Measurements from ENCODE around the gene SEMA6A. TPM values are rescaled to one million over a fixed set of nuclear protein-coding genes. Genes with fewer than 3 reads are reported as not detected.

The SEMA6A gene
- total and polyA plus RNA-seq, 2 of the 13 experiments (the other 11 are each of a cell fraction or from before 2014, with no cell fraction given) = 5.1 to 6.5 TPM

DNA sequence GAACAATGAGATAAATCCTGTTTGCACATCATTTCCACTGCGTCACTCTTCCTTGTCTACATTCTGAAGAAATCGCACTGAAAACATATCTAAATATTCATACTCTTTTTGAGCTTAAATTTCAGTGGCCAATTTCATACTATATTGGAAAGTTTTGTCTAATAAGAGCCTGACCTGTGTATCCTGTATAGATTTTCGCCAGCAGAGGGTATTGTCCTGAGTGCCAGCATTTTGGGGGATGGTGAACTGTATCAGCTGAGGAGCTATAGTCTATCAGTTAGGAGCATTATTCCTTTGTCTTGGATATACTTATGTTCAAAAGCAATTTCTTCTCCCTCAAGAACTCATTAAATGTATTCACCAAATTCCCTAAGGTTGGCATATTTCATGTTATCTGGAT lies 102.3 kb downstream of the SEMA6A start (continued):
- no peak for TF ChIP-seq HOMEZ (CRISPR knock-in tag; IDR thresholded peaks at IDR 0.05; ENCODE audit: low read depth)

- Histone ChIP-seq H3K9ac (ENCODE audit: insufficient read depth, low read depth, low read length) (no peak overlapping the region), H3K27ac (ENCODE audit: extremely low read length, insufficient read depth, low read length) (no peak overlapping the region), H3K36me3 (replicated peaks in 1 of 2; ENCODE audit: control insufficient read depth in 1 of 2, insufficient read depth in 2 of 2, low read length in 2 of 2) (no peaks in the 10 kb centered on the region; a peak in 1 of 5 replicates), H3K27me3 (ENCODE audit: control insufficient read depth in 1 of 2, insufficient read depth in 2 of 2, low read length in 2 of 2) (no peaks in the 10 kb centered on the region), H2AFZ (ENCODE audit: low read length) (no peak overlapping the region), H3K79me2 (ENCODE audit: insufficient read depth, low read length) (no peaks in the 10 kb centered on the region), H3K4me2 (ENCODE audit: low read depth, low read length) (no peak overlapping the region), H3K9me3 (ENCODE audit: low read length) (no peaks in the 10 kb centered on the region), H3K4me1 (ENCODE audit: insufficient read depth, low read length) (no peaks in the 10 kb centered on the region; the same call in 1 of the 2 replicates), H3K4me3 (replicated peaks in 1 of 3; ENCODE audit: insufficient read depth in 1 of 3, low read depth in 2 of 3, low read length in 3 of 3) (no peak overlapping the region), H4K20me1 (ENCODE audit: insufficient read depth, low read length) (no peaks in the 10 kb centered on the region)
- CTCF ChIA-PET (ENCODE audit: low intra/inter-chr PET ratio, low total read pairs) = no interaction called here
- DNase-seq (ENCODE audit: low spot score) = no peak
- FAIRE-seq = no peak
- in situ Hi-C loops (cut with HindIII; ENCODE audit: extremely low pct_ligation_motif_present, low pct_unique_long_range_greater_than_20kb) (no loop called here), intact Hi-C loops (cut with micrococcal nuclease; ENCODE audit: unreplicated experiment) (no loop called here)
- POLR2A ChIA-PET = no interaction called here
- WGBS (ENCODE audit: low lambda C conversion rate) = 48% methylated on average over 3 of the region's 3 CpGs
- TF ChIP-seq ZNF136 (CRISPR knock-in tag; IDR thresholded peaks at IDR 0.05; ENCODE audit: low read depth) (no peak), ZFP1 (CRISPR knock-in tag; IDR thresholded peaks at IDR 0.05) (no peak), ZNF75D (CRISPR knock-in tag; IDR thresholded peaks at IDR 0.05; ENCODE audit: borderline replicate concordance) (no peak)
- BruUV-seq (replicated peaks) = no TSS peak
- ATAC-seq = no peak
Observed at GRCh38 chr5:116469631-116470030, 105.0 kb downstream of the SEMA6A start.

DNA sequence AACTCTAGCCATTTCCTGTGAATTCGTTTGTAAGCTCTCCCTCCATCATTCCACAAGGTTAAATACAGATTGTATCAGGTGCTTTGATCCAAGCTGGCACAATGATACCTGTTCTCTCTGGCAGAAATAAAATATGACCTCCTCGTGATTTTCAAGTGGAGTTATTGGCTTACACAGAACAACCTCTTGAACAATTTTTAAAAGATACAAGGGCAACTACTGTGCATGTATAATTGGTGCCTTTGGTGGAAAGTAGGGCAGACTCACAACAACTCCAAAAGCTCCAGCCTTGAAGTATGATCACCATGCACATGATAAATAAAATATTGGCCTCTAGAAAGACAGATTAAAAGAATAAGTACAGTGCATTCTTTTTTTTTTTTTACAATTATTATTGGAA lies 106.0 kb downstream of the SEMA6A start:
- BruUV-seq (replicated peaks) = no TSS peak
- no peak for DNase-seq (ENCODE audit: low spot score)
- no peak for FAIRE-seq
- Histone ChIP-seq H3K4me2 (ENCODE audit: low read depth, low read length) (no peak overlapping the region), H4K20me1 (ENCODE audit: insufficient read depth, low read length) (no peaks in the 10 kb centered on the region), H3K4me3 (replicated peaks in 1 of 3; ENCODE audit: insufficient read depth in 1 of 3, low read depth in 2 of 3, low read length in 3 of 3) (no peak overlapping the region), H3K36me3 (replicated peaks in 1 of 2; ENCODE audit: control insufficient read depth in 1 of 2, insufficient read depth in 2 of 2, low read length in 2 of 2) (0 out of 5 replicates have a peak, but pooled peaks cover 0 to 4% of the 10 kb centered on the region in 2 experiments), H3K27ac (ENCODE audit: extremely low read length, insufficient read depth, low read length) (no peak overlapping the region), H3K27me3 (ENCODE audit: control insufficient read depth in 1 of 2, insufficient read depth in 2 of 2, low read length in 2 of 2) (no peaks in the 10 kb centered on the region), H3K9ac (ENCODE audit: insufficient read depth, low read depth, low read length) (no peak overlapping the region), H3K79me2 (ENCODE audit: insufficient read depth, low read length) (no peaks in the 10 kb centered on the region), H3K9me3 (ENCODE audit: low read length) (no peaks in the 10 kb centered on the region), H3K4me1 (ENCODE audit: insufficient read depth, low read length) (no peaks in the 10 kb centered on the region; the same call in 1 of the 2 replicates), H2AFZ (ENCODE audit: low read length) (no peak overlapping the region)
- intact Hi-C loops (cut with micrococcal nuclease; ENCODE audit: unreplicated experiment) = no loop called here
- POLR2A ChIA-PET = no interaction called here
- WGBS (ENCODE audit: low lambda C conversion rate) = 79% methylated on average over 2 of the region's 2 CpGs
- CTCF ChIA-PET (ENCODE audit: low intra/inter-chr PET ratio, low total read pairs) = no interaction called here
- no peak for ATAC-seq
- in situ Hi-C loops (cut with HindIII; ENCODE audit: extremely low pct_ligation_motif_present, low pct_unique_long_range_greater_than_20kb) = no loop called here
- TF ChIP-seq POLR2G (IDR thresholded peaks at IDR 0.05; ENCODE audit: low read depth, low read length) (no peak), RAD51 (IDR thresholded peaks at IDR 0.05; ENCODE audit: borderline replicate concordance) (no peak), ZNF17 (CRISPR knock-in tag; IDR thresholded peaks at IDR 0.05) (no peak), ZNF264 (CRISPR knock-in tag; IDR thresholded peaks at IDR 0.05) (no peak), THAP8 (CRISPR knock-in tag; IDR thresholded peaks at IDR 0.05; ENCODE audit: borderline replicate concordance) (no peak), MEIS1 (CRISPR knock-in tag; IDR thresholded peaks at IDR 0.05; ENCODE audit: borderline replicate concordance) (no peak), ZNF232 (CRISPR knock-in tag; IDR thresholded peaks at IDR 0.05; ENCODE audit: borderline replicate concordance) (no peak), IKZF4 (CRISPR knock-in tag; IDR thresholded peaks at IDR 0.05; ENCODE audit: borderline replicate concordance, low read depth, not compliant biosample characterization) (no peak), ZSCAN20 (CRISPR knock-in tag; IDR thresholded peaks at IDR 0.05; ENCODE audit: borderline replicate concordance) (no peak), MAFG (CRISPR knock-in tag; IDR thresholded peaks at IDR 0.05) (no peak)
- TF ChIP-seq, protein P1, sequence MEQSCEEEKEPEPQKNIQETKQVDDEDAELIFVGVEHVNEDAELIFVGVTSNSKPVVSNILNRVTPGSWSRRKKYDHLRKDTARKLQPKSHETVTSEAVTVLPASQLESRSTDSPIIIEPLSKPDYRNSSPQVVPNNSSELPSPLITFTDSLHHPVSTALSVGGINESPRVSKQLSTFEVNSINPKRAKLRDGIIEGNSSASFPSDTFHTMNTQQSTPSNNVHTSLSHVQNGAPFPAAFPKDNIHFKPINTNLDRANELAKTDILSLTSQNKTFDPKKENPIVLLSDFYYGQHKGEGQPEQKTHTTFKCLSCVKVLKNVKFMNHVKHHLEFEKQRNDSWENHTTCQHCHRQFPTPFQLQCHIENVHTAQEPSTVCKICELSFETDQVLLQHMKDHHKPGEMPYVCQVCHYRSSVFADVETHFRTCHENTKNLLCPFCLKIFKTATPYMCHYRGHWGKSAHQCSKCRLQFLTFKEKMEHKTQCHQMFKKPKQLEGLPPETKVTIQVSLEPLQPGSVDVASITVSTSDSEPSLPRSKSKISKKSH (CRISPR knock-in tag; IDR thresholded peaks at IDR 0.05; ENCODE audit: borderline replicate concordance) = no peak

Measured in HepG2 (cell line).